ENCODE measurements around the gene THRA. TPM values are rescaled to one million over a fixed set of nuclear protein-coding genes. Genes with fewer than 3 reads are reported as not detected.

THRA gene
- total and polyA plus RNA-seq, 9 of the 15 experiments (the other 6 are each of a cell fraction or from before 2014, with no cell fraction given): 0.34 to 23.4 (median 12.7) TPM

- TF ChIP-seq E2F6 (IDR thresholded peaks at IDR 0.05; ENCODE audit: borderline replicate concordance in 1 of 2, extremely low read depth in 1 of 2, insufficient read depth in 1 of 2, insufficient read length in 1 of 2, low read depth in 1 of 2, low read length in 1 of 2, poor library complexity in 1 of 2, severe bottlenecking in 1 of 2) (peak in 1 of 2 experiments; percentile 40), LEF1 (IDR thresholded peaks at IDR 0.05) (peak; percentile 94), MAZ (CRISPR knock-in tag; conservative IDR thresholded peaks at IDR 0.05 in 1 of 2, IDR thresholded peaks at IDR 0.05 in 1 of 2) (peak; percentile 60 to 98), ARHGAP35 (IDR thresholded peaks at IDR 0.05; ENCODE audit: partially characterized antibody) (no peak), E4F1 (CRISPR knock-in tag; IDR thresholded peaks at IDR 0.05; ENCODE audit: borderline replicate concordance) (no peak), ZNF408 (CRISPR knock-in tag; IDR thresholded peaks at IDR 0.05; ENCODE audit: low read depth) (no peak), RB1 (IDR thresholded peaks at IDR 0.05; ENCODE audit: low read depth) (peak; percentile 75), KAT8 (IDR thresholded peaks at IDR 0.05; ENCODE audit: low read depth) (no peak), NEUROD1 (IDR thresholded peaks at IDR 0.05; ENCODE audit: borderline replicate concordance, low read depth, low read length, partially characterized antibody) (no peak), ESRRA (IDR thresholded peaks at IDR 0.05; ENCODE audit: borderline replicate concordance, low read depth) (peak; percentile 100), FOSL1 (tag; conservative IDR thresholded peaks at IDR 0.05) (peak; percentile 60; the same call in 1 of the 2 replicates), ZBTB2 (IDR thresholded peaks at IDR 0.05) (peak; percentile 77; the same call in 1 of the 2 replicates), CC2D1A (IDR thresholded peaks at IDR 0.05) (peak; percentile 87)
Observed at GRCh38 chr17:40111221-40112128, 48.7 kb downstream of the THRA start (continued).

All from K562 (cell line).